ENCODE measurements around the gene TNNC2.

DNA sequence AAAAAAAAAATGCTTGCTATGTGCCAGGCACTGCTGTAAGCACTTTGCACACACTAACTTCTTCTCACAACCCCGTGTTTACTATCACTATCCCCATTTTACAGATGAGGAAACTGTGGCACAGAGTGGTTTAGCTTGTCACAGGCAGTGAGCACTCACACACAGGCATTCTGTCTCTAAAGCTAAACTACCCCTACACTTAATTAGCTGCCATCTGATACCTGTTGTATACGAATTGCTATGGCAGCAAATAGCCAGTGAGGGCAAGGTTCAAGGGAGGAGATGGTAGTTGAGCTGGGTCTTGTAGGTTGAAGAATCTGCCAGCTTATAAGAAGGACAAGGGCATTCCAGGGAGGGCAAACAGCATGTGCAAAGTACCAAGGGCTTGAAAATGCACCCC, 5.2 kb downstream of the TNNC2 start:
- TF ChIP-seq CTCF (IDR thresholded peaks at IDR 0.05 in 4 of 5, conservative IDR thresholded peaks at IDR 0.05 in 1 of 5) (no peak), POLR2A (IDR thresholded peaks at IDR 0.05) (no peak)
